ENCODE data around the gene PSMD14. TPM values are rescaled to one million over a fixed set of nuclear protein-coding genes. Genes with fewer than 3 reads are reported as not detected.

The PSMD14 gene
- total and polyA plus RNA-seq, 2 donors (not counting 1 experiment from before 2014, with no cell fraction given): 69.2 to 87.5 TPM

DNA sequence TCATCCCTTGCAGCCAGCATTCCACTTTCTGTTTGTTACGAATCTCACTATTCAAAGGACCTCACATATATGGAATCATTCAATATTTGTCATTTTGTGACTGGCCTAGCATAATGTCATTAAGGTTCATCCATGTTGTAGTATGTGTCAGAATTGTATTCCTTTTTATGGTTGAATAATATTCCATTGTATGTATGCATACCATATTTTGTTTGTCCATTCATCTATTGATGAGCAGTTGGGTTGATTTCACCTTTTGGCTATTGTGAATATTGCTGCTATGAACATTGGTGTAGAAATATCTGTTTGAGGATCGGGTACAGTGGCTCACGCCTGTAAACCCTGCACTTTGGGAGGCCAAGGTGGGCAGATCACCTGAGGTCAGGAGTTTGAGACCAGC, 35.0 kb downstream of the PSMD14 start:
- no peak for DNase-seq (ENCODE audit: low read depth in 2 of 2)
- no peak overlapping the region for H3K4me2 ChIP-seq (ENCODE audit: extremely low read depth, insufficient read depth, low read length)
- H3K36me3 ChIP-seq (ENCODE audit: control insufficient read depth, insufficient read depth, low read length): no peaks in the 10 kb centered on the region
- H3K27ac ChIP-seq (ENCODE audit: insufficient read depth, low read length): no peak overlapping the region
- no peak for TF ChIP-seq EZH2 (IDR thresholded peaks at IDR 0.05; ENCODE audit: low read length, missing control alignments)
- TF ChIP-seq, protein P1, sequence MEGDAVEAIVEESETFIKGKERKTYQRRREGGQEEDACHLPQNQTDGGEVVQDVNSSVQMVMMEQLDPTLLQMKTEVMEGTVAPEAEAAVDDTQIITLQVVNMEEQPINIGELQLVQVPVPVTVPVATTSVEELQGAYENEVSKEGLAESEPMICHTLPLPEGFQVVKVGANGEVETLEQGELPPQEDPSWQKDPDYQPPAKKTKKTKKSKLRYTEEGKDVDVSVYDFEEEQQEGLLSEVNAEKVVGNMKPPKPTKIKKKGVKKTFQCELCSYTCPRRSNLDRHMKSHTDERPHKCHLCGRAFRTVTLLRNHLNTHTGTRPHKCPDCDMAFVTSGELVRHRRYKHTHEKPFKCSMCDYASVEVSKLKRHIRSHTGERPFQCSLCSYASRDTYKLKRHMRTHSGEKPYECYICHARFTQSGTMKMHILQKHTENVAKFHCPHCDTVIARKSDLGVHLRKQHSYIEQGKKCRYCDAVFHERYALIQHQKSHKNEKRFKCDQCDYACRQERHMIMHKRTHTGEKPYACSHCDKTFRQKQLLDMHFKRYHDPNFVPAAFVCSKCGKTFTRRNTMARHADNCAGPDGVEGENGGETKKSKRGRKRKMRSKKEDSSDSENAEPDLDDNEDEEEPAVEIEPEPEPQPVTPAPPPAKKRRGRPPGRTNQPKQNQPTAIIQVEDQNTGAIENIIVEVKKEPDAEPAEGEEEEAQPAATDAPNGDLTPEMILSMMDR (conservative IDR thresholded peaks at IDR 0.05 in 1 of 2, IDR thresholded peaks at IDR 0.05 in 1 of 2; ENCODE audit: low read depth in 1 of 2, low read length in 2 of 2): no peak
- peaks cover 36% of the 10 kb centered on the region for H3K79me2 ChIP-seq (ENCODE audit: control insufficient read depth, insufficient read depth, low read length)
- H3K4me1 ChIP-seq (ENCODE audit: control insufficient read depth, extremely low read depth, insufficient read depth, low read length): no peaks in the 10 kb centered on the region
- H3K27me3 ChIP-seq (ENCODE audit: control insufficient read depth, insufficient read depth, low read length): no peaks in the 10 kb centered on the region
- H3K4me3 ChIP-seq (replicated peaks in 1 of 4; ENCODE audit: control extremely low read depth in 1 of 4, insufficient read depth in 1 of 4, low read depth in 3 of 4, low read length in 4 of 4): no peak overlapping the region
- no peak overlapping the region for H3K9ac ChIP-seq (ENCODE audit: insufficient read depth, low read length)
- H2AFZ ChIP-seq (ENCODE audit: low read length): no peak overlapping the region
- H4K20me1 ChIP-seq (ENCODE audit: control insufficient read depth, extremely low read depth, insufficient read depth, low read length): no peaks in the 10 kb centered on the region
- H3K9me3 ChIP-seq (ENCODE audit: control insufficient read depth, insufficient read depth, low read depth, low read length): no peaks in the 10 kb centered on the region

- Histone ChIP-seq H3K4me2 (ENCODE audit: extremely low read depth, insufficient read depth, low read length) (no peak overlapping the region), H2AFZ (ENCODE audit: low read length) (no peak overlapping the region), H3K27ac (ENCODE audit: insufficient read depth, low read length) (no peak overlapping the region), H3K9me3 (ENCODE audit: control insufficient read depth, insufficient read depth, low read depth, low read length) (no peaks in the 10 kb centered on the region), H3K9ac (ENCODE audit: insufficient read depth, low read length) (no peak overlapping the region), H3K4me1 (ENCODE audit: control insufficient read depth, extremely low read depth, insufficient read depth, low read length) (no peaks in the 10 kb centered on the region), H3K4me3 (replicated peaks in 1 of 4; ENCODE audit: control extremely low read depth in 1 of 4, insufficient read depth in 1 of 4, low read depth in 3 of 4, low read length in 4 of 4) (no peak overlapping the region), H3K36me3 (ENCODE audit: control insufficient read depth, insufficient read depth, low read length) (no peaks in the 10 kb centered on the region), H4K20me1 (ENCODE audit: control insufficient read depth, extremely low read depth, insufficient read depth, low read length) (no peaks in the 10 kb centered on the region), H3K27me3 (ENCODE audit: control insufficient read depth, insufficient read depth, low read length) (no peaks in the 10 kb centered on the region), H3K79me2 (ENCODE audit: control insufficient read depth, insufficient read depth, low read length) (peaks cover 44% of the 10 kb centered on the region)
- TF ChIP-seq, protein P1 (conservative IDR thresholded peaks at IDR 0.05 in 1 of 2, IDR thresholded peaks at IDR 0.05 in 1 of 2; ENCODE audit: low read depth in 1 of 2, low read length in 2 of 2): no peak
- TF ChIP-seq EZH2 (IDR thresholded peaks at IDR 0.05; ENCODE audit: low read length, missing control alignments): no peak
- DNase-seq (ENCODE audit: low read depth in 2 of 2): no peak
These were observed 36.5 kb downstream of the PSMD14 start for GRCh38 chr2:161344692-161345091.

GRCh38 chr2:161351678-161352077, 43.5 kb downstream of the PSMD14 start:
- no peaks in the 10 kb centered on the region for H3K9me3 ChIP-seq (ENCODE audit: control insufficient read depth, insufficient read depth, low read depth, low read length)
- H3K36me3 ChIP-seq (ENCODE audit: control insufficient read depth, insufficient read depth, low read length): no peaks in the 10 kb centered on the region
- no peaks in the 10 kb centered on the region for H4K20me1 ChIP-seq (ENCODE audit: control insufficient read depth, extremely low read depth, insufficient read depth, low read length)
- H3K27me3 ChIP-seq (ENCODE audit: control insufficient read depth, insufficient read depth, low read length): no peaks in the 10 kb centered on the region
- H3K9ac ChIP-seq (ENCODE audit: insufficient read depth, low read length): no peak overlapping the region
- H3K79me2 ChIP-seq (ENCODE audit: control insufficient read depth, insufficient read depth, low read length): peaks cover 49% of the 10 kb centered on the region
- no peaks in the 10 kb centered on the region for H3K4me1 ChIP-seq (ENCODE audit: control insufficient read depth, extremely low read depth, insufficient read depth, low read length)
- H3K4me2 ChIP-seq (ENCODE audit: extremely low read depth, insufficient read depth, low read length): no peak overlapping the region
- H3K27ac ChIP-seq (ENCODE audit: insufficient read depth, low read length): no peak overlapping the region
- H2AFZ ChIP-seq (ENCODE audit: low read length): no peak overlapping the region
- TF ChIP-seq EZH2 (IDR thresholded peaks at IDR 0.05; ENCODE audit: low read length, missing control alignments): no peak
- TF ChIP-seq, protein P1 (conservative IDR thresholded peaks at IDR 0.05 in 1 of 2, IDR thresholded peaks at IDR 0.05 in 1 of 2; ENCODE audit: low read depth in 1 of 2, low read length in 2 of 2): no peak
- no peak for DNase-seq (ENCODE audit: low read depth in 2 of 2)
- H3K4me3 ChIP-seq (replicated peaks in 1 of 4; ENCODE audit: control extremely low read depth in 1 of 4, insufficient read depth in 1 of 4, low read depth in 3 of 4, low read length in 4 of 4): no peak overlapping the region

Measured in fibroblast of lung (primary cell).